Endometrial microvascular endothelial cells (primary cell): Measurements from ENCODE around the gene LAG3. TPM values are rescaled to one million over a fixed set of nuclear protein-coding genes. Genes with fewer than 3 reads are reported as not detected.

Source experiments
- in situ Hi-C: cut with HindIII; loops from 2 replicates; pipeline ENCODE4 v1.10.0; 2017; ENCODE audit warnings: low sequenced_read_pairs, low pct_unique_long_range_greater_than_20kb; ENCODE audit errors: inconsistent ontology term
- total RNA-seq: library from RNA; depleted of rRNA; stranded (reverse); fragments of >200 nt; gene quantifications from one replicate; pipeline ENCODE4 v1.2.3, GENCODE V29; 2015; ENCODE audit errors: inconsistent ontology term

The LAG3 gene
- total RNA-seq, 1 donor from 2014 or later = 0.19 TPM

- in situ Hi-C loops = no loop called here
These were observed 11.5 kb downstream of the LAG3 start for GRCh38 chr12:6783828-6784227.

- in situ Hi-C loops = no loop called here
These were observed 12.0 kb downstream of the LAG3 start for GRCh38 chr12:6784296-6784695.

GRCh38 chr12:6784761-6785160, 12.4 kb downstream of the LAG3 start:
- in situ Hi-C loops = no loop called here

DNA sequence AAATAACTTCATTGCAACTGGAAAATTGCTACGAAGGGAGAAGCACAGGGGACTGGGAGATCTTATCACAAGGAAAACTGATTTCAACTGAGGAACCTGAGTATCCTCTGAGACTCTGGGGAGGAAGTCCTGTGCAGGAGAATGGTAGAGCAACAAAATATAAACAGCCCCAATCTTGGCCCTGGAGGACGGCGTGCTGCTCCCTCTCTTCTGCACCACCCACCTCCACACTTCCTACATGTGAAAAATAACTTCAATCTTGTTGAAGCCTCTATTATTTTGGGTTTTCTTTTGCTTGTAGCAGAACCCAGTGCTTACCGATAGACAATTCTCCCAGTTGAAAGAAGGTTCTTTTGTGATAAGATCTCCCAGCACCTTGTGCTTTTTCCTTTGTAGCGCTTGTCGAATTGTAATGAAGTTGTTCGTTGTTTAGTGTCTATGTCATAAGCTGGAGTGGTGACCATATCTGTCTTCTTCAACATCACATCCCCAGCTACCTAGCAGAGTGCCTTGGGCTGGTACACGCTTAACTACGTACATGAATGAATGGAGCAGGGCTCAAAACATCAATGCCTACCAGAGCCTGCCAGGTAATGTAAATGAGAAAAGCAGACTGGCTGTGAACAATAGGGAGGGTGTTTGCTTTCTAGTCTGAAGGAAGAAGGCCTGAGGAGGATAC, 14.2 kb downstream of the LAG3 start:
- in situ Hi-C loops = no loop called here

DNA sequence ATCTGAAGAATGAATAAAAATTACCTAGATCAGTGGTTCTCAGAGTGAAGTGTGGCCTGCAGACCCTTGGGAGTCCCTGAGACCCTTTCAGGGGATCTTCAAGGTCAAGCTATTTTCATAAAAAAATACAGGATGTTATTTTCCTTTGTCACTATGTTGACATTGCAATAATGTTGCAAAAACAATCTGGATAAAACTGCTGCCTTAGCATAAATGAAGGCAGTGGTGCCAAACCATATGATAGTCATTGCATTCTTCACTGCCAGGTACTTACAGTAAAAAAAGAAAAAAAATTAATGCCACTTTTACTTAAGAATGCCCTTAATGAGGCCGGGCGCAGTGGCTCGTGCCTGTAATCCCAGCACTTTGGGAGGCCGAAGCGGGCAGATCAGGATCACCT, 15.0 kb downstream of the LAG3 start:
- in situ Hi-C loops = no loop called here

DNA sequence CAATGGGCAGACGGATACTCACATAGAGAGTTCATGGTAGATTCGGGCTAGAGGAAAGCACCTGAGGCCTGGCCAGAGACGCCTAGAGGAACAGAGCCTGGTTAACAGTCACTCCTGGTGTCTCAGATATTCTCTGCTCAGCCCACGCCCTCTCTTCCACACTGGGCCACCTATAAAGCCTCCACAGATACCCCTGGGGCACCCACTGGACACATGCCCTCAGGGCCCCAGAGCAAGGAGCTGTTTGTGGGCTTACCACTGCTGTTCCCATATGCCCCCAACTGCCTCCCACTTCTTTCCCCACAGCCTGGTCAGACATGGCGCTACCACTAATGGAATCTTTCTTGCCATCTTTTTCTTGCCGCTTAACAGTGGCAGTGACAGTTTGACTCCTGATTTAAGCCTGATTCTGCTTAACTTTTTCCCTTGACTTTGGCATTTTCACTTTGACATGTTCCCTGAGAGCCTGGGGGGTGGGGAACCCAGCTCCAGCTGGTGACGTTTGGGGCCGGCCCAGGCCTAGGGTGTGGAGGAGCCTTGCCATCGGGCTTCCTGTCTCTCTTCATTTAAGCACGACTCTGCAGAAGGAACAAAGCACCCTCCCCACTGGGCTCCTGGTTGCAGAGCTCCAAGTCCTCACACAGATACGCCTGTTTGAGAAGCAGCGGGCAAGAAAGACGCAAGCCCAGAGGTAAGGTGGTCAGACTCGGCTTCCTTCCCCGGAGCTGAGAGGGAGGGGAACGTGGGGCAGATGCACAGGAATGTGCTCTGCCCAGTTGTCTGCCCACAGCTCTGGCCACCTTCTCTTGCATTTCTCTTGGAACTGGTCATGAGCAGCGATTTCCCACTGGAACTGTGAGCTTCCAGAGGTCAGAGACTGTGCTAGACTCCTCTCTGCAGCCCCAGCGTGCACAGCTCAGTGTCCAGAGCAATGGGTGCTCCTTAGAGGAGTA, 16.9 kb downstream of the LAG3 start, which contains the start of gene CD4:
CD4 (plus strand) TSS at position 557 of the 953 bp plus-strand sequence. CDS start 10,611 bp downstream, outside the sequence.
- in situ Hi-C loops = no loop called here

- in situ Hi-C loops = loop anchor here (10.0 kb wide), 1 partner anchor 66 kb away; the partner anchor contains the start of gene COPS7A
These were observed 18.3 kb downstream of the LAG3 start for GRCh38 chr12:6790496-6791150.

DNA sequence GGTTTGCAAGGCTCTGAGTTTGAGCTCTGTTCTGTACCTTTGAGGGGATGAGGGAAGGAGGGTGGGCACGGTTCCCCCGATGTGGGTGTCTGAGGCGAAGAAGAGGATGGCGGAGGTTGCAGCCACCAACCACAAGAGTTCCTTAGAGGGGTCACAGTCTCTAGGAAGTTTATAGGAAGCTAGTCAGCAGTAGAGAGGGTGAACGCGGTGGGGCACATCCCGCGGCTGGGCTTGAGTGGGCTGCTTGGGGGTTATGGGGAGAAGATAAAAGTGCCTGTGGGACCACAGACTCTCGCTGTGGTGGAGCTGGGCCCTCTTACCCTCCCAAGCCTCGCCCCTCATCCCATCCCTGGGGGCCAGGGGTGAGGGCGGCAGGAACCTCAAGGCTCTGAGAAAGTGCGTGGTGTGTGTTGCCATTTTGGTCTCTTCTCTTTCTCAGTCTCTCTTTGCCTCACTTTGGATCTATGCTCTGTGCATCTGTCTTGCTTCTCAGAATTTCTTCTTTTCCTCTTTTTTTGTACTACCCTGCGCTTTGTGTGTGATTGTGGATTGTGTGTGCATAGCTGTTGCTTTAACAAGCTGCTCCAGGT, 19.7 kb downstream of the LAG3 start:
- in situ Hi-C loops = loop anchor here (10.0 kb wide), 1 partner anchor 67 kb away; the partner anchor contains the start of gene COPS7A

DNA sequence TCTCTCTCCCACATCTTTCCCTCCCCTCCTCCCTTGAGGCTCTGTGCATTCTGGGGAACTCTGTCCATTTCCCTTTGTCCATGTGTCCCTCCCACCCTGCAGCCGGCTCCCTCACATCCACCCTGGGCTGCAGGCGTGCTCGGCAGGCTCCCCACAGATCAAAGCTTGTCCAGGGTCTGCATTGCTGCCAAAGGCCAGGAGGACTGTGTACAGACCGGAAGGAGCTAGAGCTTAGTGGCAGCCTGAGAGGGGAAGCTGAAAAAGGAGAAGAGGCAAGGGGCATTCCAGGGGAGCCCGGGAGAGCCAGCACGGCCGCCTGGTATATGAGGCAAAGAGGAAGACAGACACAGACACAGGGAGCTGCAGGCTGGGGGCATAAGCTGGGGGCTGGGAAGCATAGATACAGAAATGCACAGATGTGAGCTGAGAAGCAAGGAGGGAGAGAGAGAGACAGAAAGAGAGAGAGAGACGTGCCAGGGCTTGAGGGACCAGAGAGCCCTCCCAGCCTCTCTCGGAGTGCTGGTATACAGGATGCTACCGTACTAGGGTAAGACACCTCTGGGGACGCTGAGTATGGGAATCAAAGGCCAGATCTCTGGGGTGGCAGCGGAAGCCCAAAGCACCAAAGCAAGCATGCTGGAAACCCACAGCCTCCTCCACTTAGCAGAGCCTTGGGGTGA, 20.3 kb downstream of the LAG3 start:
- in situ Hi-C loops = loop anchor here (10.0 kb wide), 1 partner anchor 68 kb away; the partner anchor contains the start of gene COPS7A

GRCh38 chr12:6795088-6795487, 22.8 kb downstream of the LAG3 start:
- in situ Hi-C loops = loop anchor here (10.0 kb wide), 1 partner anchor 70 kb away; the partner anchor contains the start of gene COPS7A

DNA sequence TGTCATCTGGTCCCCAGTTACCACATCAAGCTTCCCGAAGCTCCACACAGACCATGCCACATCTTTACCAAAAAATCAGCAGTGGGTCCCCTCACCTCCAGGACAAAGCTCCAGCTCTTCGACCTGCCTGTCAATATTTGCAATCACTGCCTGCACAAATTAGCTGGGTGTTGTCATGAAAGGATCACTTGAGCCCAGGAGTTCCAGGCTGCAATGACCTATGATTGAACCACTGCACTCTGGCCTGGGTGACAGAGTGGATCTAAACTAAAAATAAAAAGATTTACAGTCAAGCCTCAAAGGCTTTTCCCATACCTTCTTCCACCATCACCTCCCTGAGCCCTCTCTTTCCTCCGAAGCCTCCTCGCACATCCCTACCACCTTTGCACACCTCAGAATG, 24.3 kb downstream of the LAG3 start:
- in situ Hi-C loops = loop anchor here (10.0 kb wide), 1 partner anchor 72 kb away; the partner anchor contains the start of gene COPS7A

DNA sequence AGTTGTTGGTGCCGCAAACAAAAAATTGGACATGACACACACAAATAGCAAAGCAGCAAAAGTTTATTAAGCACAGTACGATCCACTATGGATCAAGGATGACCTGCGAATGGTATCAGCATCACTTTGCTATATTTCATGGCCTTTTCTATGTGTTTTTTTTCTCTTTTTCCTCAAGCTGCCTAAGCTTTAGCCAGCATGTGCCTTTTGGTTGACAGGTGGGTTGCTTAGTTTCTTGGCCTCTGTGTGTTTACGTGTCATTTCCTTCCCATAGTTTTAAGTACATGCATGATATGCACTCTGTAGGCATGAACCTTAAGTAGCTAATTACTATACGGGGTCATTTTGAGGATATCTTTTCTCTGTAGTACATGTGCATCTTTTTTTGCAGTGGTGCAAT, 26.8 kb downstream of the LAG3 start:
- in situ Hi-C loops = loop anchor here (10.0 kb wide), 1 partner anchor 74 kb away; the partner anchor contains the start of gene COPS7A

GRCh38 chr12:6807170-6807569, 34.9 kb downstream of the LAG3 start:
- in situ Hi-C loops = no loop called here

GRCh38 chr12:6809056-6809455, 36.7 kb downstream of the LAG3 start:
- in situ Hi-C loops = no loop called here

- in situ Hi-C loops = no loop called here
These were observed 38.4 kb downstream of the LAG3 start for GRCh38 chr12:6810758-6811157.

DNA sequence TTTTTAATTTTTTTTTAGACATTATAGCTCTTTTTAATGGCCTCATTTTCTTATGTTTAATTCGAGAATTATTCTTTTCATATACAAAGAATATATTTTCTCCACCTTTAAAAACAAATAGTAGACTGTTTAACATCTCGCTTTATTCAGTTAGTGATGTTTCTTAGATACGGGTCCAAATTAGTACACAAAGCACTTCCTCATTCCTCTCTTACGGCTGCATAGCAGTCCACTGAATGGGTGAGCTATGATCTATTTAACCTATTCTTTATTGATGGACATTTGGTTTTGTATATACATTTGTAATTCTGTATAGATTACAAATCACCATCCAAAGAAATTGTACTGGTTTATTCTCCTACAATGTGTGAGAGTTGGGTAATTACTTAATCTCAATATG, 41.0 kb downstream of the LAG3 start:
- in situ Hi-C loops = no loop called here

DNA sequence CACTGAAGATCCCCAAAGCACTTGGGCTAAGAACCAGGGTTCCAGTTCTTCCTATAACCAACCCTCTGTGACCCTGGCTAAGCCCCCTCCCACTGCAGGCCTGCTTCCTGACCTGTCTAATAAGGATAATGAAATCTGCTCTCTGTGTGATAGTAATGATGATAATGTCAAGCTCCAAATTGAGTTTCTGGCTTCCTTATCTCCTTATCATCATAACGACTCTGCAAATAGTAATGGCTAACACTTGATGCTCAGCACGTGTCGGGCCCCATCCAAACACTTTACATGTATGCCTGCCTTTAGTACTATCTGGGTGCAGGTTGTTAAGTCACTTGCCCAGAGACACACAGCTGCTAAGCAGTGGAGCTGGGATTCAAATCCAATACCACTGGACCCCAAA, 44.3 kb downstream of the LAG3 start:
- in situ Hi-C loops = no loop called here

DNA sequence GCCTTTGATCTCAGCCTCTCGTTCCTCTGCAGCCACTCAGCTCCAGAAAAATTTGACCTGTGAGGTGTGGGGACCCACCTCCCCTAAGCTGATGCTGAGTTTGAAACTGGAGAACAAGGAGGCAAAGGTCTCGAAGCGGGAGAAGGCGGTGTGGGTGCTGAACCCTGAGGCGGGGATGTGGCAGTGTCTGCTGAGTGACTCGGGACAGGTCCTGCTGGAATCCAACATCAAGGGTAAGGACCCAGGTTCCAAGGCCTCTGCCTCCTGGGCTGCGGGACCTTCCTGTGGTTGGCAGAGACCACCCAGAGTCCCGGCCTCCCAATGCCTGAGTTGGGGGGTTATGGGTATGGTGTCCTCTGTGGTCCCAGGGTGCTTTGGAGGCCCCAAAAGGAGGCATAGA, 44.8 kb downstream of the LAG3 start:
- in situ Hi-C loops = no loop called here
